GM23338 (cell line): ENCODE results near the gene DHRS3. TPM values are rescaled to one million over a fixed set of nuclear protein-coding genes. Genes with fewer than 3 reads are reported as not detected.

Source experiments
- ATAC-seq: fragments of 200-7000 bp; cut with Tn5 transposase; 3 replicates; pipeline ENCODE4 v1.9.1; 2020
- DNase-seq: peaks from one replicate; pipeline ENCODE4 v3.0.0-alpha.2; 2015; ENCODE audit warnings: low spot score
- H2AFZ ChIP-seq: fragments of 200-600 bp; sonication (generic); 2 replicates; pipeline ENCODE4 v1.8.0; 2016; ENCODE audit warnings: antibody characterized with exemption, mild to moderate bottlenecking, moderate library complexity
- H3F3A ChIP-seq: fragments of 200-600 bp; sonication (generic); replicated peaks from 2 replicates; pipeline ENCODE4 v1.8.0; 2017; ENCODE audit warnings: antibody characterized with exemption, mixed run types, low read depth
- H3K27ac ChIP-seq: fragments of 200-600 bp; sonication (generic); 2 replicates; pipeline ENCODE4 v1.6.1; 2016; ENCODE audit warnings: low read depth
- H3K27me3 ChIP-seq: fragments of 200-600 bp; sonication (generic); 2 replicates; pipeline ENCODE4 v1.8.0; 2016; ENCODE audit warnings: mild to moderate bottlenecking, mixed run types, moderate library complexity; ENCODE audit not compliant: insufficient read depth
- H3K36me3 ChIP-seq: fragments of 200-600 bp; sonication (generic); 2 replicates; pipeline ENCODE4 v1.8.0; 2016; ENCODE audit warnings: mild to moderate bottlenecking; ENCODE audit not compliant: insufficient read depth
- H3K4me1 ChIP-seq: fragments of 200-600 bp; sonication (generic); 2 replicates; pipeline ENCODE4 v1.8.0; 2016; ENCODE audit warnings: mild to moderate bottlenecking, moderate library complexity; ENCODE audit not compliant: insufficient read depth
- H3K4me2 ChIP-seq: fragments of 200-600 bp; sonication (generic); 2 replicates; pipeline ENCODE4 v1.7.1; 2017; ENCODE audit warnings: mixed run types
- H3K4me3 ChIP-seq: fragments of 200-600 bp; sonication (generic); 2 replicates; pipeline ENCODE4 v1.6.1; 2016; ENCODE audit warnings: mixed run types
- H3K79me2 ChIP-seq: fragments of 200-600 bp; sonication (generic); replicated peaks from 2 replicates; pipeline ENCODE4 v1.8.0; 2017; ENCODE audit warnings: mild to moderate bottlenecking; ENCODE audit not compliant: insufficient read depth
- H3K9me2 ChIP-seq: fragments of 200-600 bp; sonication (generic); 2 replicates; pipeline ENCODE4 v1.8.0; 2017; ENCODE audit not compliant: insufficient read depth
- H4K20me1 ChIP-seq: fragments of 200-600 bp; sonication (generic); replicated peaks from 2 replicates; pipeline ENCODE4 v1.8.0; 2017; ENCODE audit warnings: mild to moderate bottlenecking; ENCODE audit not compliant: insufficient read depth
- H3K27ac Mint-ChIP-seq: 2 replicates; pipeline ENCODE4 v1.8.0; 2020; ENCODE audit warnings: inconsistent platforms, mild to moderate bottlenecking, moderate library complexity, mixed read lengths
- H3K27me3 Mint-ChIP-seq: 3 replicates; pipeline ENCODE4 v1.8.0; 2022; ENCODE audit warnings: low read depth, mild to moderate bottlenecking, moderate library complexity, mixed read lengths, inconsistent platforms; ENCODE audit not compliant: insufficient read depth, poor library complexity
- H3K36me3 Mint-ChIP-seq: 3 replicates; pipeline ENCODE4 v1.8.0; 2021; ENCODE audit warnings: low read depth, mild to moderate bottlenecking, inconsistent platforms, moderate library complexity, mixed read lengths
- H3K4me1 Mint-ChIP-seq: 3 replicates; pipeline ENCODE4 v1.8.0; 2020; ENCODE audit warnings: mild to moderate bottlenecking, inconsistent platforms, mixed read lengths
- H3K4me3 Mint-ChIP-seq: 3 replicates; pipeline ENCODE4 v1.8.0; 2021; ENCODE audit warnings: moderate library complexity, mild to moderate bottlenecking, inconsistent platforms, mixed read lengths
- H3K9me3 Mint-ChIP-seq: 3 replicates; pipeline ENCODE4 v1.8.0; 2020; ENCODE audit warnings: moderate library complexity, mild to moderate bottlenecking, inconsistent platforms, mixed read lengths
- CREB1 ChIP-seq: fragments of 250-450 bp; sonication (Bioruptor Pico); IDR thresholded peaks from 2 replicates; pipeline ENCODE4 v1.5.0; 2020; ENCODE audit warnings: low read depth, mild to moderate bottlenecking, moderate library complexity
- EZH2 ChIP-seq: fragments of 200-600 bp; sonication (generic); IDR thresholded peaks from one replicate; pipeline ENCODE4 v1.8.0; 2017; ENCODE audit warnings: antibody characterized with exemption, mild to moderate bottlenecking, low read depth; ENCODE audit not compliant: unreplicated experiment
- JUNB ChIP-seq: IDR thresholded peaks from one replicate; pipeline ENCODE4 v1.6.1; 2016; ENCODE audit warnings: antibody characterized with exemption; ENCODE audit not compliant: unreplicated experiment
- POLR2AphosphoS5 ChIP-seq: IDR thresholded peaks from 2 replicates; pipeline ENCODE4 v1.6.1; 2016; ENCODE audit warnings: antibody characterized with exemption, low read depth
- ZNF114 ChIP-seq: fragments of 250-450 bp; sonication (Bioruptor Pico); IDR thresholded peaks from 2 replicates; pipeline ENCODE4 v1.5.0; 2020; ENCODE audit warnings: mild to moderate bottlenecking, moderate library complexity
- ZNF331 ChIP-seq: fragments of 250-450 bp; sonication (Bioruptor Pico); IDR thresholded peaks from 2 replicates; pipeline ENCODE4 v1.5.0; 2020; ENCODE audit warnings: low read depth, mild to moderate bottlenecking, moderate library complexity
- polyA plus RNA-seq: library from polyadenylated mRNA; unstranded; fragments of >200 nt; fragmentation: Nextera tagmentation; extraction: Ambion mirVana; gene quantifications from 2 replicates; pipeline ENCODE4 v1.2.1, GENCODE V29; 2016
- total RNA-seq: library from RNA; depleted of rRNA; stranded (reverse); fragments of >200 nt; shearing (Covaris generic); gene quantifications from 2 replicates; pipeline ENCODE4 v1.2.3, GENCODE V29; 2014
- TF ChIP-seq, protein P1 (sequence below): fragments of 250-450 bp; sonication (Bioruptor Pico); IDR thresholded peaks from 2 replicates; pipeline ENCODE4 v1.5.0; 2020; ENCODE audit warnings: mild to moderate bottlenecking, moderate library complexity
- TF ChIP-seq, protein P2 (sequence below): IDR thresholded peaks from one replicate; pipeline ENCODE4 v1.6.1; 2018; ENCODE audit warnings: antibody characterized with exemption; ENCODE audit not compliant: unreplicated experiment

DHRS3 gene
- total and polyA plus RNA-seq, 2 experiments from 2014 or later = 21.0 to 26.0 TPM

DNA sequence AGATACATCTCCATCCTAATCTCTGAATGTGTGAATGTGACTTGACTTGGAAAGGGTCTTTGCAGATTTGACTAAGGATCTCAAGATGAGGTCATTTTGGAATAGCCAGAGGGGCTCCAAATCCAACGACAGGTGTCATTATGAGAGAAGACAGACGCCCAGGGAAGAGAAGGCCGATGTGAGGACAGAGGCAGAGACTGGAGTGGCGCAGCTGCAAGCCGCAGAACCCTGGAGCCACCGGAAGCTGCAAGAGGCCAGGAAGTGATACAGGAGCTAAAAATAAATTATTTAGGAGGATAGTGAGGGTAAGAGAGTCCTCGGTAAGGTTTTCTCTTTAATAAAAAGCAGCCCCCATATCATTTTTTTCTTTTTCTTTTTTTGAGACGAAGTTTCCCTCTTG lies 16.1 kb upstream of the DHRS3 start:
- Mint-ChIP-seq H3K4me3 (no peak overlapping the region), H3K27me3 (peaks cover 11% of the 10 kb centered on the region), H3K4me1 (peaks cover 19% of the 10 kb centered on the region), H3K36me3 (peaks cover 27% of the 10 kb centered on the region), H3K27ac (no peak overlapping the region), H3K9me3 (peaks cover 58% of the 10 kb centered on the region)
- TF ChIP-seq ZNF114 (CRISPR knock-in tag) (no peak), CREB1 (CRISPR knock-in tag) (no peak), POLR2AphosphoS5 (no peak), ZNF331 (no peak)
- TF ChIP-seq, protein P1, sequence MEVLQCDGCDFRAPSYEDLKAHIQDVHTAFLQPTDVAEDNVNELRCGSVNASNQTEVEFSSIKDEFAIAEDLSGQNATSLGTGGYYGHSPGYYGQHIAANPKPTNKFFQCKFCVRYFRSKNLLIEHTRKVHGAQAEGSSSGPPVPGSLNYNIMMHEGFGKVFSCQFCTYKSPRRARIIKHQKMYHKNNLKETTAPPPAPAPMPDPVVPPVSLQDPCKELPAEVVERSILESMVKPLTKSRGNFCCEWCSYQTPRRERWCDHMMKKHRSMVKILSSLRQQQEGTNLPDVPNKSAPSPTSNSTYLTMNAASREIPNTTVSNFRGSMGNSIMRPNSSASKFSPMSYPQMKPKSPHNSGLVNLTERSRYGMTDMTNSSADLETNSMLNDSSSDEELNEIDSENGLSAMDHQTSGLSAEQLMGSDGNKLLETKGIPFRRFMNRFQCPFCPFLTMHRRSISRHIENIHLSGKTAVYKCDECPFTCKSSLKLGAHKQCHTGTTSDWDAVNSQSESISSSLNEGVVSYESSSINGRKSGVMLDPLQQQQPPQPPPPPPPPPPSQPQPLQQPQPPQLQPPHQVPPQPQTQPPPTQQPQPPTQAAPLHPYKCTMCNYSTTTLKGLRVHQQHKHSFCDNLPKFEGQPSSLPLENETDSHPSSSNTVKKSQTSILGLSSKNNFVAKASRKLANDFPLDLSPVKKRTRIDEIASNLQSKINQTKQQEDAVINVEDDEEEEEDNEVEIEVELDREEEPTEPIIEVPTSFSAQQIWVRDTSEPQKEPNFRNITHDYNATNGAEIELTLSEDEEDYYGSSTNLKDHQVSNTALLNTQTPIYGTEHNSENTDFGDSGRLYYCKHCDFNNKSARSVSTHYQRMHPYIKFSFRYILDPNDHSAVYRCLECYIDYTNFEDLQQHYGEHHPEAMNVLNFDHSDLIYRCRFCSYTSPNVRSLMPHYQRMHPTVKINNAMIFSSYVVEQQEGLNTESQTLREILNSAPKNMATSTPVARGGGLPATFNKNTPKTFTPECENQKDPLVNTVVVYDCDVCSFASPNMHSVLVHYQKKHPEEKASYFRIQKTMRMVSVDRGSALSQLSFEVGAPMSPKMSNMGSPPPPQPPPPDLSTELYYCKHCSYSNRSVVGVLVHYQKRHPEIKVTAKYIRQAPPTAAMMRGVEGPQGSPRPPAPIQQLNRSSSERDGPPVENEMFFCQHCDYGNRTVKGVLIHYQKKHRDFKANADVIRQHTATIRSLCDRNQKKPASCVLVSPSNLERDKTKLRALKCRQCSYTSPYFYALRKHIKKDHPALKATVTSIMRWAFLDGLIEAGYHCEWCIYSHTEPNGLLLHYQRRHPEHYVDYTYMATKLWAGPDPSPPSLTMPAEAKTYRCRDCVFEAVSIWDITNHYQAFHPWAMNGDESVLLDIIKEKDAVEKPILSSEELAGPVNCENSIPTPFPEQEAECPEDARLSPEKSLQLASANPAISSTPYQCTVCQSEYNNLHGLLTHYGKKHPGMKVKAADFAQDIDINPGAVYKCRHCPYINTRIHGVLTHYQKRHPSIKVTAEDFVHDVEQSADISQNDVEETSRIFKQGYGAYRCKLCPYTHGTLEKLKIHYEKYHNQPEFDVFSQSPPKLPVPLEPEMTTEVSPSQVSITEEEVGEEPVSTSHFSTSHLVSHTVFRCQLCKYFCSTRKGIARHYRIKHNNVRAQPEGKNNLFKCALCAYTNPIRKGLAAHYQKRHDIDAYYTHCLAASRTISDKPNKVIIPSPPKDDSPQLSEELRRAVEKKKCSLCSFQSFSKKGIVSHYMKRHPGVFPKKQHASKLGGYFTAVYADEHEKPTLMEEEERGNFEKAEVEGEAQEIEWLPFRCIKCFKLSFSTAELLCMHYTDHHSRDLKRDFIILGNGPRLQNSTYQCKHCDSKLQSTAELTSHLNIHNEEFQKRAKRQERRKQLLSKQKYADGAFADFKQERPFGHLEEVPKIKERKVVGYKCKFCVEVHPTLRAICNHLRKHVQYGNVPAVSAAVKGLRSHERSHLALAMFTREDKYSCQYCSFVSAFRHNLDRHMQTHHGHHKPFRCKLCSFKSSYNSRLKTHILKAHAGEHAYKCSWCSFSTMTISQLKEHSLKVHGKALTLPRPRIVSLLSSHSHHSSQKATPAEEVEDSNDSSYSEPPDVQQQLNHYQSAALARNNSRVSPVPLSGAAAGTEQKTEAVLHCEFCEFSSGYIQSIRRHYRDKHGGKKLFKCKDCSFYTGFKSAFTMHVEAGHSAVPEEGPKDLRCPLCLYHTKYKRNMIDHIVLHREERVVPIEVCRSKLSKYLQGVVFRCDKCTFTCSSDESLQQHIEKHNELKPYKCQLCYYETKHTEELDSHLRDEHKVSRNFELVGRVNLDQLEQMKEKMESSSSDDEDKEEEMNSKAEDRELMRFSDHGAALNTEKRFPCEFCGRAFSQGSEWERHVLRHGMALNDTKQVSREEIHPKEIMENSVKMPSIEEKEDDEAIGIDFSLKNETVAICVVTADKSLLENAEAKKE = no peak
- Histone ChIP-seq H3K4me1 (peaks cover 34% of the 10 kb centered on the region), H3F3A (peaks cover 11% of the 10 kb centered on the region; the same call in 1 of the 2 replicates), H3K4me2 (no peak overlapping the region), H3K27ac (no peak overlapping the region), H4K20me1 (no peaks in the 10 kb centered on the region), H2AFZ (no peak overlapping the region), H3K27me3 (no peaks in the 10 kb centered on the region), H3K9me2 (no peaks in the 10 kb centered on the region), H3K36me3 (peaks cover 8% of the 10 kb centered on the region; the same call in 1 of the 2 replicates), H3K79me2 (no peaks in the 10 kb centered on the region), H3K4me3 (no peak overlapping the region)
- no peak for ATAC-seq
- DNase-seq = no peak

DNA sequence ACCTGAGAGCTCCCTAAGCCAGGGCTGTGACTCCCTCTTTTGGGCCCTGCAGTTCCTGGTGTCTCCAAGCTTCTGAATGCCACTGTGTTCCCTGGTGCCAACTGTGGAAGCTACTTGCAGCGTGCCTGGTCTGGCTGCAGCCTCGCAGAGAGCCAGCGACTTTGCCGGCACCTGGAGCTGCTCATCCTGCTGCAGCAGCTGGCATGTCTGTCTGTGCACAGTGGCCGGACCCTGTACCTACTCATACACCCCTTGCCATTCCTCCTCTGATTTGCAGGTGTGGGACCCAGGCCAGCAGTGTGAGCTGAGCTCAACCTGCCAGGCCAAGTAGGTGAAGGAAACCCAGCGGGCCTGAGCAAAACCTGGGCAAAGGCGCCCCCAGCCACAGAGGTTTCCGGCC lies 13.6 kb upstream of the DHRS3 start:
- H4K20me1 ChIP-seq = no peaks in the 10 kb centered on the region
- no peak overlapping the region for H2AFZ ChIP-seq
- no peak for ATAC-seq
- no peak for TF ChIP-seq ZNF114 (CRISPR knock-in tag)
- no peak for TF ChIP-seq EZH2
- no peak for TF ChIP-seq POLR2AphosphoS5
- no peak for TF ChIP-seq CREB1 (CRISPR knock-in tag)
- no peak for TF ChIP-seq JUNB
- TF ChIP-seq, protein P2, sequence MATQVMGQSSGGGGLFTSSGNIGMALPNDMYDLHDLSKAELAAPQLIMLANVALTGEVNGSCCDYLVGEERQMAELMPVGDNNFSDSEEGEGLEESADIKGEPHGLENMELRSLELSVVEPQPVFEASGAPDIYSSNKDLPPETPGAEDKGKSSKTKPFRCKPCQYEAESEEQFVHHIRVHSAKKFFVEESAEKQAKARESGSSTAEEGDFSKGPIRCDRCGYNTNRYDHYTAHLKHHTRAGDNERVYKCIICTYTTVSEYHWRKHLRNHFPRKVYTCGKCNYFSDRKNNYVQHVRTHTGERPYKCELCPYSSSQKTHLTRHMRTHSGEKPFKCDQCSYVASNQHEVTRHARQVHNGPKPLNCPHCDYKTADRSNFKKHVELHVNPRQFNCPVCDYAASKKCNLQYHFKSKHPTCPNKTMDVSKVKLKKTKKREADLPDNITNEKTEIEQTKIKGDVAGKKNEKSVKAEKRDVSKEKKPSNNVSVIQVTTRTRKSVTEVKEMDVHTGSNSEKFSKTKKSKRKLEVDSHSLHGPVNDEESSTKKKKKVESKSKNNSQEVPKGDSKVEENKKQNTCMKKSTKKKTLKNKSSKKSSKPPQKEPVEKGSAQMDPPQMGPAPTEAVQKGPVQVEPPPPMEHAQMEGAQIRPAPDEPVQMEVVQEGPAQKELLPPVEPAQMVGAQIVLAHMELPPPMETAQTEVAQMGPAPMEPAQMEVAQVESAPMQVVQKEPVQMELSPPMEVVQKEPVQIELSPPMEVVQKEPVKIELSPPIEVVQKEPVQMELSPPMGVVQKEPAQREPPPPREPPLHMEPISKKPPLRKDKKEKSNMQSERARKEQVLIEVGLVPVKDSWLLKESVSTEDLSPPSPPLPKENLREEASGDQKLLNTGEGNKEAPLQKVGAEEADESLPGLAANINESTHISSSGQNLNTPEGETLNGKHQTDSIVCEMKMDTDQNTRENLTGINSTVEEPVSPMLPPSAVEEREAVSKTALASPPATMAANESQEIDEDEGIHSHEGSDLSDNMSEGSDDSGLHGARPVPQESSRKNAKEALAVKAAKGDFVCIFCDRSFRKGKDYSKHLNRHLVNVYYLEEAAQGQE = no peak

More for the DNA sequence above, 13.6 kb upstream of the DHRS3 start:
- H3K79me2 ChIP-seq = no peaks in the 10 kb centered on the region
- Mint-ChIP-seq H3K27me3 (peaks cover 10% of the 10 kb centered on the region), H3K4me3 (no peak overlapping the region), H3K9me3 (peaks cover 37% of the 10 kb centered on the region), H3K4me1 (peaks cover 28% of the 10 kb centered on the region), H3K27ac (no peak overlapping the region), H3K36me3 (peaks cover 10% of the 10 kb centered on the region)
- no peaks in the 10 kb centered on the region for H3K36me3 ChIP-seq
- no peaks in the 10 kb centered on the region for H3K27me3 ChIP-seq
- no peak overlapping the region for H3K4me2 ChIP-seq
- peaks cover 37% of the 10 kb centered on the region for H3K4me1 ChIP-seq
- no peak overlapping the region for H3K4me3 ChIP-seq
- H3K27ac ChIP-seq = no peak overlapping the region
- H3K9me2 ChIP-seq = no peaks in the 10 kb centered on the region
- H3F3A ChIP-seq = peaks cover 15% of the 10 kb centered on the region; the same call in 1 of the 2 replicates
- no peak for DNase-seq
